ENCODE measurements around the gene FNBP1L.

DNA sequence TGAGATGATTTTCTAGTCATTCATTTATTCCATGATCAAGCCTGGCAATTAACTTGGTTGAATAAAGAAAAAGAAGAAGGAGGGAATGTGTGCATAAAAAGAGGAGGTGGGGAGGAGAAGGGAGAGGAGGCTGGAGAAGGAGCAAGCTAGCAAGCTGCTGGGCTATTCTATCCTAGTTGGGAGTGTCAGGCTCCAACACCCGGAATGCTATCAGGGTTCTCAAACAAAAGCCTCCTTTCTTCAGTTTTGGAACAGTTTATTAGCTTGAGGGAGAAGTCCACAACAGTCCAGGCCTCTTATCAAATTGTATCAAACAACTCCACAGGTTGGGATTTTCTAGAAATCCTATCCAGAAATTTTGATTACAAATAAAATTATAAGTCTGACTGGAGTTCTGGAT is 153.8 kb downstream of the FNBP1L start:
- TF ChIP-seq, protein P1, sequence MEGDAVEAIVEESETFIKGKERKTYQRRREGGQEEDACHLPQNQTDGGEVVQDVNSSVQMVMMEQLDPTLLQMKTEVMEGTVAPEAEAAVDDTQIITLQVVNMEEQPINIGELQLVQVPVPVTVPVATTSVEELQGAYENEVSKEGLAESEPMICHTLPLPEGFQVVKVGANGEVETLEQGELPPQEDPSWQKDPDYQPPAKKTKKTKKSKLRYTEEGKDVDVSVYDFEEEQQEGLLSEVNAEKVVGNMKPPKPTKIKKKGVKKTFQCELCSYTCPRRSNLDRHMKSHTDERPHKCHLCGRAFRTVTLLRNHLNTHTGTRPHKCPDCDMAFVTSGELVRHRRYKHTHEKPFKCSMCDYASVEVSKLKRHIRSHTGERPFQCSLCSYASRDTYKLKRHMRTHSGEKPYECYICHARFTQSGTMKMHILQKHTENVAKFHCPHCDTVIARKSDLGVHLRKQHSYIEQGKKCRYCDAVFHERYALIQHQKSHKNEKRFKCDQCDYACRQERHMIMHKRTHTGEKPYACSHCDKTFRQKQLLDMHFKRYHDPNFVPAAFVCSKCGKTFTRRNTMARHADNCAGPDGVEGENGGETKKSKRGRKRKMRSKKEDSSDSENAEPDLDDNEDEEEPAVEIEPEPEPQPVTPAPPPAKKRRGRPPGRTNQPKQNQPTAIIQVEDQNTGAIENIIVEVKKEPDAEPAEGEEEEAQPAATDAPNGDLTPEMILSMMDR (conservative IDR thresholded peaks at IDR 0.05; ENCODE audit: low read length) = no peak
- no peak for TF ChIP-seq EZH2phosphoT487 (IDR thresholded peaks at IDR 0.05; ENCODE audit: borderline replicate concordance)

Measured in Loucy (cell line).